HCT116 (cell line): ENCODE results near the gene GTF3C1. TPM values are rescaled to one million over a fixed set of nuclear protein-coding genes. Genes with fewer than 3 reads are reported as not detected.
"Not testable (repeated sequence)": the region's sequence is repeated elsewhere in the genome, so short reads cannot be mapped to it uniquely, and the experiment has no call there.

Experiments used
- ATAC-seq: fragments of 200-7000 bp; cut with Tn5 transposase; 2 replicates; pipeline ENCODE4 v1.9.1; 2020; ENCODE audit warnings: mild to moderate bottlenecking, moderate library complexity
- BruUV-seq: library from RNA; stranded (reverse); fragments of 400-500 nt; replicated peaks from 2 replicates; lab custom pipeline; 2021; lab: Mats Ljungman, UMichigan
- CTCF ChIA-PET: fragments of 300-600 bp; sonication (Branson Sonifier 250); formaldehyde crosslinking; loops from one replicate; lab custom pipeline; 2021; ENCODE audit warnings: antibody characterized with exemption; lab: Charles Lee
- POLR2A ChIA-PET: fragments of 300-600, 350-600 bp; sonication (Branson Sonifier 250); formaldehyde crosslinking; loops from one replicate; lab custom pipeline; 2021; ENCODE audit warnings: antibody characterized with exemption; lab: Charles Lee
- RAD21 ChIA-PET, 2 experiments: fragments of 300-600 bp; sonication (Branson Sonifier 250); formaldehyde crosslinking; loops; one replicate each; lab custom pipeline; 2023; ENCODE audit warnings: low total read pairs in 2 of 2; ENCODE audit not compliant: uncharacterized antibody in 2 of 2, unreplicated experiment in 2 of 2, low non-redundant PET in 1 of 2; lab: Charles Lee
- DNase-seq: peaks from one replicate; pipeline ENCODE4 v3.0.0-alpha.2; 2010; ENCODE audit warnings: low read depth, low spot score
- H2AFZ ChIP-seq: fragments of 200-600 bp; shearing (Covaris generic), sonication (generic); 2 replicates; pipeline ENCODE4 v1.6.1; 2017; ENCODE audit warnings: low read depth, mixed run types, mixed read lengths, antibody characterized with exemption, low read length; ENCODE audit not compliant: poor library complexity, severe bottlenecking
- H3K27ac ChIP-seq: 2 replicates; pipeline ENCODE4 v1.5.1; 2012; ENCODE audit warnings: low read depth, low read length
- H3K27me3 ChIP-seq: fragments of 200-600 bp; sonication (generic); 2 replicates; pipeline ENCODE4 v1.6.1; 2016; ENCODE audit warnings: mixed run types, low read length, mixed read lengths; ENCODE audit not compliant: insufficient read depth
- H3K36me3 ChIP-seq, 2 experiments: fragments of 200-500 bp in 1 of 2; fragments of 200-600 bp in 1 of 2; sonication (Bioruptor generic) in 1 of 2; sonication (generic) in 1 of 2; 2 replicates each; pipeline versions ENCODE4 v1.5.1 to v1.6.1; 2014 to 2016; ENCODE audit warnings: low read length in 2 of 2, inconsistent platforms in 1 of 2, mixed read lengths in 1 of 2, mixed run types in 1 of 2; ENCODE audit not compliant: insufficient read depth in 2 of 2, control insufficient read depth in 1 of 2
- H3K4me1 ChIP-seq, 2 experiments: fragments of 200-600 bp in 1 of 2; sonication (generic) in 1 of 2; 2 replicates each; pipeline versions ENCODE4 v1.5.1 to v1.6.1; 2012 to 2017; ENCODE audit warnings: low read length in 2 of 2, inconsistent platforms in 1 of 2, mild to moderate bottlenecking in 1 of 2, mixed read lengths in 1 of 2, mixed run types in 1 of 2, moderate library complexity in 1 of 2; ENCODE audit not compliant: insufficient read depth in 2 of 2, control insufficient read depth in 1 of 2
- H3K4me2 ChIP-seq: fragments of 200-600 bp; sonication (generic); 2 replicates; pipeline ENCODE4 v1.6.1; 2017; ENCODE audit warnings: mixed run types, low read length, mixed read lengths
- H3K4me3 ChIP-seq, 2 experiments: fragments of 200-600 bp in 1 of 2; sonication (generic) in 1 of 2; replicated peaks in 1 of 2; 2 replicates each; pipeline ENCODE4 v1.5.1; 2011 to 2016; ENCODE audit warnings: low read length in 2 of 2, control low read depth in 1 of 2, low read depth in 1 of 2, mild to moderate bottlenecking in 1 of 2, mixed read lengths in 1 of 2, mixed run types in 1 of 2
- H3K79me2 ChIP-seq: fragments of 200-600 bp; sonication (generic); 2 replicates; pipeline ENCODE4 v1.6.1; 2017; ENCODE audit warnings: mild to moderate bottlenecking, mixed run types, low read length, moderate library complexity, mixed read lengths; ENCODE audit not compliant: insufficient read depth
- H3K9ac ChIP-seq: fragments of 200-600 bp; sonication (generic); 2 replicates; pipeline ENCODE4 v1.6.1; 2016; ENCODE audit warnings: low read length, mixed read lengths
- H3K9me2 ChIP-seq: fragments of 200-600 bp; sonication (generic), shearing (Covaris generic); 2 replicates; pipeline ENCODE4 v1.6.1; 2017; ENCODE audit warnings: mixed run types, mild to moderate bottlenecking, moderate library complexity; ENCODE audit not compliant: insufficient read depth
- H3K9me3 ChIP-seq, 2 experiments: fragments of 200-500 bp in 1 of 2; fragments of 200-600 bp in 1 of 2; sonication (Bioruptor generic) in 1 of 2; sonication (generic) in 1 of 2; 2 replicates each; pipeline ENCODE4 v1.6.1; 2014 to 2017; ENCODE audit warnings: low read length in 2 of 2, mixed read lengths in 2 of 2, inconsistent platforms in 1 of 2, low read depth in 1 of 2, mild to moderate bottlenecking in 1 of 2, mixed run types in 1 of 2, moderate library complexity in 1 of 2; ENCODE audit not compliant: control insufficient read depth in 1 of 2, insufficient read depth in 1 of 2
- H4K20me1 ChIP-seq: fragments of 200-600 bp; sonication (generic), shearing (Covaris generic); 2 replicates; pipeline ENCODE4 v1.6.1; 2017; ENCODE audit warnings: mixed run types, mild to moderate bottlenecking, moderate library complexity; ENCODE audit not compliant: insufficient read depth
- CBX3 ChIP-seq: IDR thresholded peaks from 2 replicates; pipeline ENCODE4 v1.6.1; 2012; ENCODE audit warnings: low read depth
- EGR1 ChIP-seq: IDR thresholded peaks from 2 replicates; pipeline ENCODE4 v1.6.1; 2012; ENCODE audit warnings: low read depth
- EZH2 ChIP-seq: fragments of 200-600 bp; sonication (generic); IDR thresholded peaks from 2 replicates; pipeline ENCODE4 v1.6.1; 2017; ENCODE audit warnings: antibody characterized with exemption, mixed run types
- FOSL1 ChIP-seq: IDR thresholded peaks from 2 replicates; pipeline ENCODE4 v1.6.1; 2012; ENCODE audit warnings: low read depth
- POLR2A ChIP-seq: IDR thresholded peaks from 2 replicates; pipeline ENCODE4 v1.7.0; 2011; ENCODE audit warnings: borderline replicate concordance; ENCODE audit not compliant: insufficient read depth, insufficient read length; ENCODE audit errors: extremely low read depth
- POLR2AphosphoS5 ChIP-seq: IDR thresholded peaks from 2 replicates; pipeline ENCODE4 v1.6.1; 2011; ENCODE audit warnings: mild to moderate bottlenecking, low read depth, low read length, moderate library complexity
- SIN3A ChIP-seq: IDR thresholded peaks from 2 replicates; pipeline ENCODE4 v1.6.1; 2012; ENCODE audit warnings: low read depth
- SP1 ChIP-seq: IDR thresholded peaks from 2 replicates; pipeline ENCODE4 v1.6.1; 2012; ENCODE audit warnings: low read depth
- YY1 ChIP-seq: IDR thresholded peaks from 2 replicates; pipeline ENCODE4 v1.6.1; 2011; ENCODE audit warnings: low read length, low read depth, moderate library complexity, mild to moderate bottlenecking; ENCODE audit not compliant: insufficient replicate concordance; ENCODE audit errors: extremely low read depth
- ZFX ChIP-seq: fragments of 450-650 bp; IDR thresholded peaks from 2 replicates; pipeline ENCODE4 v1.6.1; 2017
- intact Hi-C: fragments of 100-400 bp; cut with micrococcal nuclease; formaldehyde crosslinking; loops from 2 replicates; pipeline ENCODE4 v1.10.0; 2022
- total RNA-seq: library from RNA; stranded (reverse); gene quantifications from one replicate; pipeline ENCODE4 v1.2.1, GENCODE V29; 2021; ENCODE audit not compliant: unreplicated experiment
- TF ChIP-seq, protein P1 (sequence below): IDR thresholded peaks from 2 replicates; pipeline ENCODE4 v1.6.1; 2011; ENCODE audit warnings: mild to moderate bottlenecking, low read length, moderate library complexity; ENCODE audit not compliant: insufficient replicate concordance; ENCODE audit errors: extremely low read depth
- TF ChIP-seq, protein P2 (sequence below): IDR thresholded peaks from 2 replicates; pipeline ENCODE4 v1.6.1; 2012; ENCODE audit warnings: low read depth
- TF ChIP-seq, protein P3 (sequence below): IDR thresholded peaks from 2 replicates; pipeline ENCODE4 v1.6.1; 2012

GTF3C1 gene
- total RNA-seq, 1 experiment from 2014 or later, result 97.5 TPM

DNA sequence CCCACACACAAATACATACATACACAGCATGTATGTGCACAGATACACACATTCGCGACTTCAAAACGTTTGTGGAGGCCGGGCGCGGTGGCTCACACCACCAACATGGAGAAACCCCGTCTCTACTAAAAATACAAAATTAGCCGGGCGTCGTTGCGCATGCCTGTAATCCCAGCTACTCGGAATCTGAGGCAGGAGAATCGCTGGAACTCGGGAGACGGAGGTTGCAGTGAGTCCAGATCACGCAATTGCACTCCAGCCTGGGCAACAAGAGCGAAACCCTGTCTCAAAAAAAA lies 92.2 kb downstream of the GTF3C1 start:
- BruUV-seq, H2AFZ ChIP-seq, CTCF ChIA-PET: not testable (repeated sequence)

DNA sequence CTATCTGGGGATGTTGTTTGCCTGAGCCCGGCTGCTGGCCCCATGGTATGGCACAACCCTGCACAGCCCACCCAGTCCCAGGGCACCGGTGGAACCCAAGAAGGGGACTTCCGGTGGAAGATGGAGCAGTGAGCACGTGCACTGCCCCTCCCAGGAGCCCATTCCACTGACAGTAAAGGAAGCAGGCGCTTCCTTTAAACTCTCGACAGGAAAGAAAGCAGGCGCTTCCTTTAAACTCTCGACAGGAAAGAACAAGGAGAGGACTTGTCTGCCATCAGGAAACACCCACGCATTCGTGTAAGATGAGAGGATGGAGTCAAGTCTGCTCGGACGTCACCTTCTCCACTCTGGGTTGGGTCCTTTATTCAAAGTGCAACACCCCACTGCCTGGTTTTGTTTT lies 94.0 kb downstream of the GTF3C1 start:
- Histone ChIP-seq H3K4me1 (no peaks in the 10 kb centered on the region), H3K9ac (no peak overlapping the region), H3K9me2 (no peaks in the 10 kb centered on the region), H3K4me2 (no peak overlapping the region), H3K27ac (no peak overlapping the region), H3K4me3 (no peak overlapping the region), H4K20me1 (no peaks in the 10 kb centered on the region), H3K79me2 (no peaks in the 10 kb centered on the region), H3K9me3 (no peaks in the 10 kb centered on the region), H3K27me3 (no peaks in the 10 kb centered on the region), H2AFZ (no peak overlapping the region), H3K36me3 (no peaks in the 10 kb centered on the region)
- no peak for DNase-seq
- no TSS peak for BruUV-seq
- RAD21 ChIA-PET, result no interaction called here
- ATAC-seq, result no peak
- POLR2A ChIA-PET, result no interaction called here
- intact Hi-C loops, result loop anchor here (2.0 to 5.0 kb wide), 3 partner anchors 218 to 1617 kb away; no protein-coding TSS in a partner anchor
- TF ChIP-seq, protein P1, sequence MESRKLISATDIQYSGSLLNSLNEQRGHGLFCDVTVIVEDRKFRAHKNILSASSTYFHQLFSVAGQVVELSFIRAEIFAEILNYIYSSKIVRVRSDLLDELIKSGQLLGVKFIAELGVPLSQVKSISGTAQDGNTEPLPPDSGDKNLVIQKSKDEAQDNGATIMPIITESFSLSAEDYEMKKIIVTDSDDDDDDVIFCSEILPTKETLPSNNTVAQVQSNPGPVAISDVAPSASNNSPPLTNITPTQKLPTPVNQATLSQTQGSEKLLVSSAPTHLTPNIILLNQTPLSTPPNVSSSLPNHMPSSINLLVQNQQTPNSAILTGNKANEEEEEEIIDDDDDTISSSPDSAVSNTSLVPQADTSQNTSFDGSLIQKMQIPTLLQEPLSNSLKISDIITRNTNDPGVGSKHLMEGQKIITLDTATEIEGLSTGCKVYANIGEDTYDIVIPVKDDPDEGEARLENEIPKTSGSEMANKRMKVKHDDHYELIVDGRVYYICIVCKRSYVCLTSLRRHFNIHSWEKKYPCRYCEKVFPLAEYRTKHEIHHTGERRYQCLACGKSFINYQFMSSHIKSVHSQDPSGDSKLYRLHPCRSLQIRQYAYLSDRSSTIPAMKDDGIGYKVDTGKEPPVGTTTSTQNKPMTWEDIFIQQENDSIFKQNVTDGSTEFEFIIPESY, result no peak
- TF ChIP-seq FOSL1, result no peak
- TF ChIP-seq ZFX, result no peak
- no peak for TF ChIP-seq EZH2
- TF ChIP-seq EGR1, result no peak
- no peak for TF ChIP-seq SIN3A
- TF ChIP-seq, protein P2, sequence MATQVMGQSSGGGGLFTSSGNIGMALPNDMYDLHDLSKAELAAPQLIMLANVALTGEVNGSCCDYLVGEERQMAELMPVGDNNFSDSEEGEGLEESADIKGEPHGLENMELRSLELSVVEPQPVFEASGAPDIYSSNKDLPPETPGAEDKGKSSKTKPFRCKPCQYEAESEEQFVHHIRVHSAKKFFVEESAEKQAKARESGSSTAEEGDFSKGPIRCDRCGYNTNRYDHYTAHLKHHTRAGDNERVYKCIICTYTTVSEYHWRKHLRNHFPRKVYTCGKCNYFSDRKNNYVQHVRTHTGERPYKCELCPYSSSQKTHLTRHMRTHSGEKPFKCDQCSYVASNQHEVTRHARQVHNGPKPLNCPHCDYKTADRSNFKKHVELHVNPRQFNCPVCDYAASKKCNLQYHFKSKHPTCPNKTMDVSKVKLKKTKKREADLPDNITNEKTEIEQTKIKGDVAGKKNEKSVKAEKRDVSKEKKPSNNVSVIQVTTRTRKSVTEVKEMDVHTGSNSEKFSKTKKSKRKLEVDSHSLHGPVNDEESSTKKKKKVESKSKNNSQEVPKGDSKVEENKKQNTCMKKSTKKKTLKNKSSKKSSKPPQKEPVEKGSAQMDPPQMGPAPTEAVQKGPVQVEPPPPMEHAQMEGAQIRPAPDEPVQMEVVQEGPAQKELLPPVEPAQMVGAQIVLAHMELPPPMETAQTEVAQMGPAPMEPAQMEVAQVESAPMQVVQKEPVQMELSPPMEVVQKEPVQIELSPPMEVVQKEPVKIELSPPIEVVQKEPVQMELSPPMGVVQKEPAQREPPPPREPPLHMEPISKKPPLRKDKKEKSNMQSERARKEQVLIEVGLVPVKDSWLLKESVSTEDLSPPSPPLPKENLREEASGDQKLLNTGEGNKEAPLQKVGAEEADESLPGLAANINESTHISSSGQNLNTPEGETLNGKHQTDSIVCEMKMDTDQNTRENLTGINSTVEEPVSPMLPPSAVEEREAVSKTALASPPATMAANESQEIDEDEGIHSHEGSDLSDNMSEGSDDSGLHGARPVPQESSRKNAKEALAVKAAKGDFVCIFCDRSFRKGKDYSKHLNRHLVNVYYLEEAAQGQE, result no peak
- no peak for TF ChIP-seq POLR2A
- TF ChIP-seq, protein P3, sequence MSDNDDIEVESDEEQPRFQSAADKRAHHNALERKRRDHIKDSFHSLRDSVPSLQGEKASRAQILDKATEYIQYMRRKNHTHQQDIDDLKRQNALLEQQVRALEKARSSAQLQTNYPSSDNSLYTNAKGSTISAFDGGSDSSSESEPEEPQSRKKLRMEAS, result no peak
- no peak for TF ChIP-seq YY1
- TF ChIP-seq SP1, result no peak
- no peak for TF ChIP-seq POLR2AphosphoS5
- no peak for TF ChIP-seq CBX3
- CTCF ChIA-PET, result no interaction called here

More for the DNA sequence above, 92.2 kb downstream of the GTF3C1 start:
- H3K4me1 ChIP-seq, RAD21 ChIA-PET, H3K4me3 ChIP-seq, H3K79me2 ChIP-seq, DNase-seq, H4K20me1 ChIP-seq, H3K27me3 ChIP-seq, ATAC-seq, H3K9me3 ChIP-seq, POLR2A ChIA-PET, H3K4me2 ChIP-seq, H3K27ac ChIP-seq, H3K9ac ChIP-seq, H3K9me2 ChIP-seq, H3K36me3 ChIP-seq: not testable (repeated sequence)
- intact Hi-C loops, result loop anchor here (1.0 to 5.0 kb wide), 4 partner anchors 220 to 1619 kb away; no protein-coding TSS in a partner anchor
